Activated CD8-positive, alpha-beta T cell treated with anti-CD3 and anti-CD28 coated beads for 36 hours (primary cell): Measurements from ENCODE around the gene HHIP. TPM values are rescaled to one million over a fixed set of nuclear protein-coding genes. Genes with fewer than 3 reads are reported as not detected.

Experiments
- ATAC-seq: fragments of 200-7000 bp; cut with Tn5 transposase; one replicate; pipeline ENCODE4 v1.10.0; 2021; ENCODE audit warnings: mild to moderate bottlenecking, moderate library complexity
- CTCF ChIA-PET: fragments of 350-600 bp; sonication (Branson Sonifier 250); formaldehyde crosslinking; loops from one replicate; lab custom pipeline; 2021; ENCODE audit warnings: antibody characterized with exemption; lab: Charles Lee
- POLR2A ChIA-PET: fragments of 350-600 bp; sonication (Branson Sonifier 250); formaldehyde crosslinking; loops from one replicate; lab custom pipeline; 2021; ENCODE audit warnings: antibody characterized with exemption; lab: Charles Lee
- DNase-seq: peaks from one replicate; pipeline ENCODE4 v3.0.0-alpha.2; 2020
- H3K27ac Mint-ChIP-seq: one replicate; pipeline ENCODE4 v1.8.0; 2021; ENCODE audit warnings: mild to moderate bottlenecking, mixed read lengths
- H3K27me3 Mint-ChIP-seq: one replicate; pipeline ENCODE4 v1.8.0; 2021; ENCODE audit warnings: mixed read lengths
- H3K36me3 Mint-ChIP-seq: one replicate; pipeline ENCODE4 v1.8.0; 2021; ENCODE audit warnings: low read depth, mixed read lengths
- H3K4me1 Mint-ChIP-seq: one replicate; pipeline ENCODE4 v1.8.0; 2021; ENCODE audit warnings: low read depth, mixed read lengths
- H3K4me3 Mint-ChIP-seq: one replicate; pipeline ENCODE4 v1.8.0; 2021; ENCODE audit warnings: mild to moderate bottlenecking, moderate library complexity, mixed read lengths
- H3K9me3 Mint-ChIP-seq: one replicate; pipeline ENCODE4 v1.8.0; 2021; ENCODE audit warnings: mixed read lengths
- CTCF ChIP-seq: fragments of 200-600 bp; IDR thresholded peaks from one replicate; pipeline ENCODE4 v1.8.0; 2022; ENCODE audit warnings: antibody characterized with exemption, mild to moderate bottlenecking
- intact Hi-C: fragments of 100-400 bp; cut with micrococcal nuclease; formaldehyde crosslinking; loops from one replicate; pipeline ENCODE4 v1.10.0; 2022
- total RNA-seq, 2 experiments: library from RNA; stranded (reverse); gene quantifications; one replicate each; pipeline ENCODE4 v1.2.3, GENCODE V29; 2021

Gene HHIP
- total RNA-seq, 2 experiments from 2014 or later, result not detected

GRCh38 chr4:144718958-144719512 lies 73.1 kb downstream of the HHIP start:
- Mint-ChIP-seq H3K4me1 (no peaks in the 10 kb centered on the region), H3K27me3 (peaks cover 2% of the 10 kb centered on the region), H3K9me3 (no peaks in the 10 kb centered on the region), H3K36me3 (no peaks in the 10 kb centered on the region), H3K4me3 (no peak overlapping the region), H3K27ac (no peak overlapping the region)
- ATAC-seq, result no peak
- CTCF ChIA-PET, result no interaction called here
- POLR2A ChIA-PET, result interaction anchor here (0.6 kb wide), 1 partner anchor 1016 kb away, joined by 3 read pairs; no protein-coding TSS in a partner anchor
- no peak for DNase-seq
- no peak for TF ChIP-seq CTCF
- intact Hi-C loops, result no loop called here

- intact Hi-C loops, result no loop called here
- ChIA-PET POLR2A (no interaction called here), CTCF (no interaction called here)
- no peak for ATAC-seq
- Mint-ChIP-seq H3K36me3 (no peaks in the 10 kb centered on the region), H3K4me1 (no peaks in the 10 kb centered on the region), H3K27me3 (no peaks in the 10 kb centered on the region), H3K9me3 (no peaks in the 10 kb centered on the region), H3K4me3 (no peak overlapping the region), H3K27ac (no peak overlapping the region)
- TF ChIP-seq CTCF, result no peak
- DNase-seq, result no peak
Measured at GRCh38 chr4:144720491-144720890, 74.5 kb downstream of the HHIP start.

- no peak overlapping the region for H3K27ac Mint-ChIP-seq
- no peak for ATAC-seq
- H3K4me3 Mint-ChIP-seq, result no peak overlapping the region
- ChIA-PET CTCF (no interaction called here), POLR2A (no interaction called here)
- intact Hi-C loops, result no loop called here
- no peak for TF ChIP-seq CTCF
- H3K4me1 Mint-ChIP-seq, result no peaks in the 10 kb centered on the region
- H3K9me3 Mint-ChIP-seq, result no peaks in the 10 kb centered on the region
- no peaks in the 10 kb centered on the region for H3K27me3 Mint-ChIP-seq
- no peak for DNase-seq
- no peaks in the 10 kb centered on the region for H3K36me3 Mint-ChIP-seq
Measured at GRCh38 chr4:144721994-144722393, 76.0 kb downstream of the HHIP start.

GRCh38 chr4:144723471-144723870 lies 77.5 kb downstream of the HHIP start:
- no peaks in the 10 kb centered on the region for H3K36me3 Mint-ChIP-seq
- ATAC-seq, result no peak
- H3K4me3 Mint-ChIP-seq, result no peak overlapping the region
- TF ChIP-seq CTCF, result no peak
- H3K27me3 Mint-ChIP-seq, result no peaks in the 10 kb centered on the region
- intact Hi-C loops, result no loop called here
- H3K9me3 Mint-ChIP-seq, result no peaks in the 10 kb centered on the region
- no peak for DNase-seq
- POLR2A ChIA-PET, result no interaction called here
- no peak overlapping the region for H3K27ac Mint-ChIP-seq
- no peaks in the 10 kb centered on the region for H3K4me1 Mint-ChIP-seq
- CTCF ChIA-PET, result no interaction called here

- H3K4me3 Mint-ChIP-seq, result no peak overlapping the region
- intact Hi-C loops, result no loop called here
- ChIA-PET POLR2A (interaction anchor here (0.8 kb wide), 1 partner anchor 12 kb away, joined by 3 read pairs; no protein-coding TSS in a partner anchor), CTCF (interaction anchor here (0.6 kb wide), 1 partner anchor 724 kb away, joined by 3 read pairs; no protein-coding TSS in a partner anchor)
- H3K4me1 Mint-ChIP-seq, result no peaks in the 10 kb centered on the region
- no peak for DNase-seq
- ATAC-seq, result no peak
- H3K27ac Mint-ChIP-seq, result no peak overlapping the region
- H3K9me3 Mint-ChIP-seq, result no peaks in the 10 kb centered on the region
- H3K36me3 Mint-ChIP-seq, result no peaks in the 10 kb centered on the region
- H3K27me3 Mint-ChIP-seq, result peaks cover 1% of the 10 kb centered on the region
- TF ChIP-seq CTCF, result no peak
Measured at GRCh38 chr4:144729175-144729574, 83.2 kb downstream of the HHIP start.
